ENCODE results near the gene CIB2.

CIB2 gene

DNA sequence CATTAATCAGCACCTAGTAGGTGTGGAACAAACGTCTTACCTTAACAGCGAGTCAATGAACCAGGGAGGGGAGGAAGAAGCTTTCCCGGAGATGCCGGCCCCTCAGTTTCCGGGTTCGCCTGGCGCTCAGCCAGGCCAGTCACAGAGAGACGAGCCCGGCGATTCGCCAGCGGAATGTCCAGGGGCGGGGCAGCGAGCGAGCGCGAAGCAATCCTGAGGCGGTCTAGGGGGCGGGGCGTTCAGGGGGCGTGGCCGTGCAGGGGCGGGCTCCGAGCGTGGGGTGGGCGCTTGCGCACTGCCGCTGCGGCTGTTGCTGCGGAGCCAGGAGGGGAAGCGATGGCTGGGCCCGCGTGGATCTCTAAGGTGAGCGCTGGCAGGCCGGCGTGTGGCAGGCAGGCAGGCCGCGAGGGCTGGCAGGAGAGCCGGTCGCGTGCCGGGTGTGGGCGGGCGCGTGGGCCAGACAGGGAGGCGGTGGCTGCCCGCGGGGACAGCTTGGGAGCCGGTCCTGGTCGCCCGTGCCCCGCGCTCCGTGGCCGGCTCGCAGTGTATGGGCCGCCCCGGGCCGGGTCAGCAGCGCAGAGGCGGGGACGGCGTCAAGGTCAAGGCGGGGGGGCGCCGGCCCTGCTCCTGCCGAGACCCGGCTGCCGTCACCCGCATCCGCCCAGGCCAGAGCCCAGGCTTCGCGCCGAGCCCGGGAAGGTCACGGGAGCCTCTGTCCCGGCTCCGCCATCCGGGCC, 18.0 kb upstream of the CIB2 start, which contains the start of gene IDH3A:
Gene IDH3A, plus strand, starts transcription at position 295 of the 737 bp plus-strand sequence. Its CDS starts 42 bp downstream, at position 337.
- DNase-seq, result peak; percentile 87 to 99 (median 97)

DNA sequence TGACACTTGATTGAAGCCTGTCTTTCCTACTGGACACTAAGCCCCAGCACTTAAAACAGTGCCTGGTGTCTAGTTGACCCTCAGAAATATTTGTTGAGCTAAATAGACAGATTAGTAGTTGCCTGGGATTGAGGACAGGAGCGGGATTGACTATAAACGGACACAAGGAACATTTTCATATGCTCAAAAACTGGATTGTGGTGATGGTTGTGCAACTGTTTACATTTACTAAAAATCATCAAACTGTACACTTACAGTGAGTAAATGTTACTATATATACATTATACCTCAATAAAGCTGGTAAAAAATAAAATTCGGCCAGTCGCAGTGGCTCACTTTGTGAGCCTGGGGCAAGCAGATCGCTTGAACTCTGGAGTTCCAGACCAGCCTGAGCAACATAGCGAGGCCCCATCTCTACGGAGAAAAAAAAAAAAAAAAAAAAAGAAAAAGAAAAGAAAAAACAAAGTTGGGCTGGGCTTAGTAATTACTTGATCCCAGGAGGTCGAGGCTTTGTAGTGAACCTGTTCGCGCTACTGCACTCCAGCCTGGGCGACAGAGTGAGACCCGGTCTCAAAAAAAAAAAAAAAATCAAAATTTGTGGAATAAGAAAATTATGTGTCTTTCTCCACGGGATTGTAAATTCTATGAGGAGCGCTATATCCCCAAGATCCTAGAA, 17.3 kb upstream of the CIB2 start:
- no peak for DNase-seq

DNA sequence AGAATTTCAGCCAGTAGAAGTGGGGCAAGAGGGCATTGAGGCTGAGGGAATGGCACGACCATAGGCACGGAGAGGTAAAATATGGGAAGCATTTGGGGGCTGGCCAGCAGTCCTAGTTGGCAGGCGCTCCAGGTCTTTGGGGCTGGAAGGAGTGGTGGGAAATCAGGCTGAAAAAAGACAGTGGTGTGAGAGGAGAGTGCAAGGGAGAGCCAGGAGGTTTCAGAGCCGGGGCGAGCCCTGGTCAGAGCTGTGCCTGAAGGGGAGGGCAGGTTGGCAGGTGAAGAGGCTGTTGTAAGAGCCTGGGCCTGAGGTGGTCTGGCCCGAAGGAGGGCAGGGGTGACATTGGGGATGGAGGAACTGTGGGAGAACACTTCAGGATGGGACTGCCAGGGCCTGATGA, 16.3 kb upstream of the CIB2 start:
- peak in 1 of 14 donors; percentile 17 for DNase-seq

DNA sequence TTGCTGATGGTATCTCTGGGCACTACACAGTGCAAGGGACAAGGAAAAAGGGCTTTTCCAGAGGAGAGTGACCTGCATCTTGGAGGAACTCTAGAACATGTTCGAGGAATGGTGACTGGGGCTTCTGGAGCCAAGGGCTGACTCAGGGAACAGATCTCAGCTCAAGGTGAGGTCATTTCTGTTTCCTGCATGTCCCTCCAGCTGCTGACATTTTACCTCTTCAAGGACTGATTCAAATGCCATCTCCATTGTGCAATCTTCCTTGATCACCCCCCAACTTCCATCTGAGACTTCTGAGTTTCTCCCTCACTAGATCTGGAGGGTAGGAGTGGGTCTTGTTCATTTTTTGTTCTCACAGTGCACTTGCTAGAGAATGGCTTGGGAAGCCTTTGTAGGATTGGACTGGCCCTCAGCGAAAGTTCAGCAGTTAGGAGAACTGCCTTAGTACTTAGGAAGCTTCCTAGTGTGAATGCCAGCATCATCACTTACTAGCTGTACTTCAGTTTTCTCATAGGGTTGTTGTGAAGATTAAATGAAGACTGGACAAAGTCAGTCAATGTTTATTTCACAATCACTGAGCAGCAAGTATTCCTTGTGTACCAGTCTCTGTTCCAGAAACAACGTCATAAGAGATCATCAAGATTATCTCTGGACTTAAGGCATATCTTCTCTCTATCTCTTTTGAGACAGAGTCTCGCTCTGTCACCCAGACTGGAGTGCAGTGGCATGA, 15.3 kb upstream of the CIB2 start:
- no peak for DNase-seq

DNA sequence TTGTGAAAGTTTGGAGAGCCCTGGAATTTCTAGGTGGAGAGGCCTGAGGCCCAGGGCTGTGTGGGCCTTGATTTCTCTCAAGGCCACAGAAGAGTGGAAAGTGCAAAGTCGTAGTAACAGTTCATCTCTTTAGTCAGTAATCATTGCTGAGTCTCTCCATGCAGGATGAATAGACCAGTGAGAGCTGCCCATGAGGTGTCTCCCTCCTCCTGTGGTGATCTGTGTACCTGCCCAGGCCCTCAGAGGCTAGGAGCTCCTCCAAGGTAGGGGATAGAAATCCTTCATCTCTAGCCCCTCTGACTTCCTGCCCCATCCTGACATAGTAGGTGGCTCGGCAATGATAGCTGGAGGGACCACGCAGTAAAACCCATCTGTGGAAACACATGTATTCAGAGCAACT, 11.1 kb upstream of the CIB2 start:
- DNase-seq, result no peak

DNA sequence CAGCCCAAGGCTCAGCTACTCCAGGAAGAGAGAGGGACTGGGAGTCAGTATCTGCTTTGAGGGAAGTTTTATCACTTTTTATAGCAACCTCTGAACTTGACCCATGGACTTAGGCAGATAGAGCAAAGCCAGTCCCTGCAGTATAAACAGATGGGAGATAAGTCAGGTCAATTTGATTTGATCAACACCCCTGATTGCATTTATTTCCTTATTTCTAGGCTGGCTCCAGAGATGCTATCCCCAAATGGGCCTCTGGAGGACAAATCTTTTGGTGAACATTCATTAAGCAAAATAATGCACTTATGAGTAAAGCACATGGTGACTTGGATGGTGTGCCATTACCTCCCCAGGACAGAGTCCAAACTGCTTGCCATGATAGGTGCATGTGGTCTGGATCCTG, 9.0 kb upstream of the CIB2 start:
- DNase-seq, result no peak

DNA sequence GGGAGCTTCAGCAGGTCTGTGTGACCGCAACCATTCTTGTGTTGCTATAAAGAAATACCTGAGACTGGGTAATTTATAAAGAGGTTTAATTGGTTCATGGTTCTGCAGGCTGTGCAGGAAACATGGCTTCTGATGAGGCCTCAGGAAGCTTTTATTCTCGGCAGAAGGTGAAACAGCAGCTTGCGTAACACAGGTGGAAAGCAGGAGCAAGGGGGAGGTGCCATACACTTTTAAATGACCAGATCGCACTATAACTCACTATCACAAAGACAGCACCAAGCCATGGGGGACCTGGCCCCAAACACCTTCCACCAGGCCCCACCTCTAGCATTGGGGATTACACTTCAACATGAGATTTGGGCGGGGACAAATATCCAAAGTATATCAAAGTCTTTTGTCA, 8.3 kb upstream of the CIB2 start:
- DNase-seq, result no peak

DNA sequence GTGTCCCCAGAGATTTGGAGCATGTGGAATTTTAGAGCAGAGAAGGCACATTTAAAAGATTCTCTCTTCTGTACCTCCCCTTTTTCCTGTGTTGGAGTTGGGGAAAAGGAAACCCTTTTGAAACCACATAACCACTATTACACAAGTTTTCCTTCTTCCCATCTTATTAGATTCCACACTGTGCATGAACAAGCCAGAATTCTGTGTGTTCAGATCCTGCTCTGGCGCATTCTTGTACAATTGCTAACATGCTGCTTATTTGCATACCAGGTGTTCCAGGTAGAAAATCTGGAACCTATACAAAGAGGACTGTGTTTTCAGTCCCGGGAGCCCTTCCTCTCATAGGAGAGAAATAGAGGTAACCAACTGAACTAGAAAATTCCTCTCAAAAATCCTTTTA, 2.6 kb upstream of the CIB2 start:
- DNase-seq, result no peak

DNA sequence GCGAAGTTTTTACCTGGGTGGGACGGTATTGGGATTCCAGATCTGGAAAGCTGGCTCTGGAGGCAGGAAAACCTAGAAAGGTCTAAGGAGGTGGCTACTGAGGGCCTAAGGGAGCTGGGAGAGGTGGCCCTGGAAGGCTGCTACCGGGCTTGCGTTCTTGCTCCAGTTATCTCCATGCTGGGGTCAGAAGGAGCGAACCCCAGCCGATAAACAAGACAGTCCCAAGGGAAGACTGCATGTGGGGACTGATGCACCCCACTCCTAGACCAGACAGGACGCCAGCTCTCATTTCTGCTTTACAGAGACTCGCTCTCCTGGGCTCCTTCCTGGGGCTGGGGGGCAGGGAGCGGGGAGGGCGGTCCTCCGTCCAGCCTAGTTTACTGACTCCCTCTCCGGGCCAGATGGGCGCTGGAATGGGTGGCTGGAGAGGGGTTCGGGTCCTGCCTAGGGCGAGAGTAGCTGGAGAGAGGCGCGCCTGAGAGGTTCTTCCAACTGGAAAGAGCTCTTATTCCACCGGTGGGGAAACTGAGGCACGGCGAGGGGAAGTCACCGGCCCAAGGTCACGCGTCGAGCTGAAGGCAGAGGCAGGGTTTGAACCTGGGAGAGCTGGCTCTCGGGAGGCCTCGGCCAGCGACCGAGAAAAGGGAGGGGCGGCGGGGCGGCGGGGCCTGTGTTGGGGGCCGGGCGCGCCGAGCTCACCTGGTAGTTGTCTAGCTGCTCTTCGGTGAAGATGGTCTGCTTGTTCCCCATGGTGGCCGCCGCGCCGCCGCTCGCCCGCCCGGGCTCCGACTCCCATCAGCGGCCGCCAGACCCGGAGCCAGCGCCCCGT, 565 bp downstream of the CIB2 start:
- DNase-seq, result no peak

DNA sequence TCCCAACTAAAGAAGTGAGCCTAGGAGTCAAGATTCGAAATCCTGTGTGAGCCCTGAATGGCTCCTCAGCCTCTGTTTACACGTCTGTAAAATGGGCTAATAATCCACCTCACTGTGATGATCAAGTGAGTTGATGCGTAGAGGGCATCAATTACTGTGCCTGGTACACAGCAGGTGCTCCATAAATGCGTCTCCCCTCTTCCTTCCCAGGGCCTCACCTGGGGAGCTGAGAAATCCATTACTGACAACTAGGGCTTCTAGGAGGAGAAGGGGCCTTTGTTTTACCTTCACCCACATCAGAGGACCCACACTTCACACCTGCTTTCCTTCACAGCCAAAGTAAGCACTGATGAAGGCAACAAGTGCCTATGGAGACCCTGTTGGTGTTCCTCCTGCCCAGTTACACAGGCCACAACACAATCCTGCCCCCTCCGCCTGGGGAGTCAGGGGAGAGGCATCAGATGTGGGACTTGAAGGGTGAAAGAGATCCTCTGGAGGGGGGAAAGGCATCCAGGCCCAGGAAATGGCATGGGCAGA, 1.4 kb downstream of the CIB2 start:
- no peak for DNase-seq

DNA sequence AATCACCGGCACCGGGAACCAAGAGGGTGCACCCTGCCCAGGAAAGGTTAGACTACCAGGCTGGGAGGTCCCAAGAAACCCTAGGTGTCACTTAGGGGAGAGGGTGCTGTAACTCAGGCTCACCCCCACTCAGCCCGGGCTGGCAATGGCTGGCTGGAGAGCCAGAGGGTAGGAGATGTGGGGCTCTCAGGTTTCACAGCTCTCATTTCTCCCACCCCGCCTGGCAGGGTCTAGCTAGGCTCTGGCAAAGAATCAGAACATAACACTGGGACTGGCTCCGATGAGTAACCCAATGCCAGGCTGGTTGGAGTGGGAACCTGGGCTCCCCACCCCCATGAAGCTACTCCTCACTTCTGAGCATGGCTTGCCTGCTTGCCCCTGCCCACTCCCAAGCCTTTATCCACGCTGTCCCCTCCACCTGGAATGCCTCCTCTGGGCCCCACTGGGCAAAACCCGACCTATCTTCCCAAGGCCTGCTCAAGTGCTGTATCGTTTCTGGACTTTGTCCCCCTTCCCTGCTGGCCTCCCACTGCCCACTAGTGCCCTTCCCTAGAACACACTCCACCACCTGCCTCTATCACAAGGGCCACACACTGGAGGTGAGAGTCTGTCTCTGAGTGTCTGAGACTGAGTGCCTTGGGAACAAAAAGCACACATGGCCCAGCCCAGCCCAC, 2.0 kb downstream of the CIB2 start:
- peak in 1 of 14 donors; percentile 21 for DNase-seq

DNA sequence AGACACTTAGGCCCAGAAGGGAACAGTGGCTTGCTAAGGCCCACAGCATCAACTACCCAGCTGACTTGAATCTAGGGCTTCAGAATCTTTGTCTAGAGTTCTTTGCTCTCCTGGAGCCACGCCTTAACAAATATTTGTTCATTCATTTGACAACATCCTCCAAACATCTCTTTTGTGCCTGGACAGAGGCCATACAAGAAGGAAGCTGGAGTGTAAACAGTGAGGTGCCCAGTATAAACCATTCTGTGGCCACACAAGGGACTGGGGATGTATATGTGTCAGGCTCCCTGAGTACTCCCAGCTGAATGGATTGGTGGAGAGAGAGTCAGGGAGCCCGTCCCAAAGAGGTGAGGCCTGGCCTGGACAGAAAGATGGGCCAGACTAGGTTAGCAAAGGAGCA, 3.4 kb downstream of the CIB2 start:
- DNase-seq, result no peak

DNA sequence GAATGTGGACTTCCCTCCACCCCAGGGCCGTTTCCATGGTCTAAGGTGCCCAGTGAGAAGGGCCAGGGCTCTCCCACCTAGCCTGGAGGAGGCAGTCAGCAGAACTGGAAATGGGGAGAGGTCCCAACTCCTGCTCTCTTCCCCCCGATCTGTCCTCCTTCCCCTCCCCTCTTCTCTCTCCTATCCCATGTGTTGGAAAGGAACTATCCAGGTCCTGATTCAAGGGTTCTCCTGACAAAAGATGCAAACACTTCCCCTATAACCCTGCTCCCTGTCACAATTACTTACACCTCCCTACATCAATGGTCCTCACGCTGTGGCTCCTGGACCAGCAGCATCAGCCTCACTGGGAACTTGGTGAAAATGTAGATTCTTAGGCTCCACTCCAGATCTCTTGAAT, 6.0 kb downstream of the CIB2 start:
- DNase-seq, result no peak

DNA sequence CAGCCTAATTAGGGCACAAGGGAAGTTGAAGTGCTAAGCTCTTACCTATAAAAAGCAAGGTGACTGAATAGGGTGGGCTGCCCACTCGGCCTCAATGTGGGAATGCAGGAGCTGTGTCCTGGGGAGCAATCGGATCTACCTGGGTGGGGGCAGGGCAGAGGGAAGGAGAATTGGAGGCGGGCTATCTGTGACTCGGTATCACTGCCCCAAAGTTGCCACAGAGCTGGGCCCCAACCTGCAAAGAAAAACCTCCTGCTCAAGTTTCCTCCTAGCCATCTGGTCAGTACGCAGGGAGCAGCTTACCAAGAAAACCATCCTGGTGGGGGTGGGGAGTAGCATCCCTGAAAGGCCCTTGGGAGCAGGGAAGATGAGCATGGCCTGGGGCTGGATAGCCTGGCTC, 10.7 kb downstream of the CIB2 start:
- no peak for DNase-seq

DNA sequence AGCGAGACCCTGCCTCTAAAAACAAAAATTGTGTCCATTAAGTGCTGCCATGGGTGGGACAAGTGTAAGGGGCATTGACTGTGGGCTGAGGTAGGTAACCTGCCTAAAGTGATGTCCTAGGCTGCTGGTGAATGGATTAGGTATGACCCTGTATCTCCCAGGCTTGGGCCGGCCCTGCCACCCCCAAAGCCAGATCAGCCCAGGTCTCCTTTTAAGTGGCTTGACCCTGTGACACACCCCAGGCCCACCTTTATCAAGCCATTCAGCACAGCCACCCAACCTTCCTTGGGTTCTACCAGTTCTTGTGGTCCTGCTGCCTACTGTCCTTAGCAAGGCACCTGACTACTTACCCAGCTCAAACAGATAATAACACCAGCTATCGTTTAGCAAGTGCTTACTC, 18.7 kb downstream of the CIB2 start:
- no peak for DNase-seq

DNA sequence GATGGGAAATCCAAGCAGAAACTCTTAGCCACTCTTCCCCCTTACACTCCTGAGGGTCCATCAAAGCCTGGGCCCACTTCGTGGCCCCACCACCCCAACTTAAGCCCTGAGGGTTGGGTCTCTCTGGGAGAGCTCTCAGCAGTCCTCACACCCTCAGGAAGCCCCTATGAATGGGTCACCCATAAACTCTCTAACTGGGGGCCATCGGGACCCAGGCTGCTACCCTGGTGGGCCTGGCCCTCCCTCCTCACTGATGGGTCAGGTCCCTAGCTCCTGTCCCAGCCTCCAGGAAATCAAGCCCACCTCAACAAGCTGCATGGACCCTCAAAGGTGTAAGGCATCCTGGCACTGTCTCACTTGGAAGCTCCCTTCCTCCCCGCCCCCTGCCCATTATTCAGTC, 19.5 kb downstream of the CIB2 start:
- no peak for DNase-seq

DNA sequence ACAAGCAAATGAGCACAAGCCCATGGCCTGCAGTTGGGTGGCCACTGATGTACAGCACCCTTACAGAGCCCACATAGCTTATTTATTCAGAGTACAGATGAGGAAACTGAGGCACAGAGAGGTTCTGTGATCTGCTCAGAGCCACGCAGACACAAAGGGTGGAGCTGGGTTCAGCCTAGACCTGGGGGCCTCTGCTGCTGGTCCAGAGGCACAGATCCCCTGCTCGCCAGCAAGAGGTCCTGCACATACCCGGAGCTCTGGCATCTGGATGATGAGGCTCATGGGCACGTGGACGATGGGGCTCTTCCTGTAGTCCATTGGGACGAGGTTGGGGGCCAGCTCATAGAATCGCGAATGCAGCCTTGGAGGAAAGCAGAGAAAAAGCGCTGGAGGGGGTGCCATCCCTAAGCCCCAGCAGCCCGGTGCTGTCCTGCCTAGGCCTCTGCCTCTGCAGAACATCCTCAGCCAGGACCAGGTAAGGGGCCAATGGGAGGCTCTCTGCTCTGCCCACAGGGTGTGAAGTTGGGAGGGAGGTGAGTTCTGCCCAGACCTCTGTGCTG, 20.2 kb downstream of the CIB2 start:
- DNase-seq, result no peak

DNA sequence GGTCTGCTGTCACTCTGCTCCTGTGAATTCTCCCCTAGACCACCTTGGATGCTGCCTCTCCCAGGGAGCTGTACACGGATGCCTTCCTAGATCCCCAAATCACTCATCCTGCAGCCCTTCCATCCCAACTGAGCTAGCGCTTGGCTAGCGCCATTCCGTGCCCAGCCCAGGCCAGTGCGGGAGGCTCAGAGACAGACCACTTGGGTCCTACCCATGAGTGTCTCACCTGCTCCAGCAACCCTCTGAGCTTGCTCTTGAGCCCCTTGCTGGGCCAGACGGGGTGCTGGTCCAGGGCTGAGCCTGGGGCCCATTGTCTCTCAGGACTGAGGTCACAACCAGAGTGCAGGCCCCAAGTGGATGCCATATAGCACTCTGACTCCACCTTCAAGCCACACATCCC, 21.1 kb downstream of the CIB2 start:
- no peak for DNase-seq

DNA sequence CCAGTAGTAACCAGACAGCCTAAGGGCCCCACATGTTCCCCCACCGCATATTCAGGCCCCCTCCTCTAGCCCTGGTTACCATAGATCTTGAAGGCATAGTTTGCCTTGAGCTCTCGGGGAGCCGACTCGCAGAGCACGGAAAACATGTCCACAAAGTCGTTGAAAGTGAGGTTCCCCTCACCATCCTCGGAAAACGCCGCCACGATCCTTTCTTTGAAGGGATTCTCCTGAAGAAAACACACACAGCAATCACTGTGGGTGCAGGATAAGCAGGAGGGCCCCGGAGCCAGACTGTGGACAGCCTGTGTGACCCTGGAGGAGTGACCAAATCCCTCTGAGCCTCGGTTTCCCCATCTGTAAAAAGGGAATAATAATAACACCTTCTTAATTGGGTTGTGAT, 22.1 kb downstream of the CIB2 start:
- DNase-seq, result no peak

DNA sequence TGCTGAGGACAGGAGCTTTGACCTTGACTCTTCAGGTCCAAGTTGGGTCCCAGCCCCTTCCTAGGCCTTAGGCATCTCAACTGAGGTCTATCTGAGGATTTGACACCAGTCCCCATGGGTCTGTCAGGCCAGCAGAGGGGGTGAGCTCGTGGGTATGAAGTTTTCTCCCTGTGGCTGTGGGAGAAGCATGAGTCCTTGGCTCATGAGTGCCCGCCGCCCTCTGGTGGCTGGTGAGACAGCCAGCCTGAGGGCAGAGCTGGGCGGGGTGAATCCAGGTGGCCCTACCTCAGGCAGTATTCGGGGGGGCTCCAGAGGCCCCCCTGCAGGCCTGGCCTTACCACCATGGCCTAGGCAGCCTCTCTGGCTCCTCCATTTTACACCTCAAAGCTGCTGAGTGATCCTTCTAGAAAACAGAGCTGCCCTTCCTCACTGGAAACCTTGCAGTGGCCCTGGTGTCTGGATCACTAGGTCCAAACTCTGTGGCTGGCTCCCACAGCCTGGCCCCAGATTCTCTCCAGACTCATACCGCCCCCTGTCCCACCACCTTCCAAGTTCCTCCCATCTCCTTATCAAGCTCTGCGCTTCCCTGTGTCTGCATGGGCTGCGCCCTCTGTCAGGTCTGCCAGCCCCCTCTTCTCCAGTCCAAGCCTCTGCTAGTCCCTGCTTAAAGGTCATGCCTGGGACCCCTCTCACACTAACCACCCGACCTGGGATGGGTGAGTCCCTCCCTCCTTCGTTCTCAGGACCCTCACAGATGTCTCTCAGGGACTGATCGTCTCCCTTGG, 22.8 kb downstream of the CIB2 start:
- DNase-seq, result peak in 12 of 14 donors; percentile 18 to 76 (median 41)

DNA sequence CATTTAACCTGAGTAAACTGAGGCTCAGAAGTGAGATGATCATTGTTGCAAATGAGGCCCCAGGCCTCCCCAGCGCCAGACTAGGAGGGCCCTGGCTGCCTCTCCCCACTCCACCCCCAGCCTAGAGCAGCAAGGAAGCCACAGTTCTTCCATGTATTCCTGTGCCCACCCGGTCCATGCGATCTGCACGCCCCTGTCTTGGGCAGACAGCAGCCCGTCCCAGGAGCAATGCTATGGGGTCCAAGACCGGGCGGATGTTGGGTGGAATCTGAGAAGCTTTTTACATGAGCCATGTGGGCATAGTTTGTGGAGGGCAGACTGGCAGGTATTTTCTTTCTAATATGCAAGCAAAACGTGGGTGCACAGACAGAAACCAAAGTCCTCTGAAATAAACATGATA, 23.8 kb downstream of the CIB2 start:
- no peak for DNase-seq
